PFSK-1 (cell line): ENCODE results near the gene MRPS7.

Experiments
- POLR2AphosphoS5 ChIP-seq: IDR thresholded peaks from 2 replicates; pipeline ENCODE4 v1.6.1; 2012; ENCODE audit warnings: low read depth, mild to moderate bottlenecking, control low read depth, low read length, moderate library complexity
- SIN3A ChIP-seq: IDR thresholded peaks from 2 replicates; pipeline ENCODE4 v1.6.1; 2012; ENCODE audit warnings: mild to moderate bottlenecking, low read length, moderate library complexity, borderline replicate concordance; ENCODE audit not compliant: insufficient read depth

DNA sequence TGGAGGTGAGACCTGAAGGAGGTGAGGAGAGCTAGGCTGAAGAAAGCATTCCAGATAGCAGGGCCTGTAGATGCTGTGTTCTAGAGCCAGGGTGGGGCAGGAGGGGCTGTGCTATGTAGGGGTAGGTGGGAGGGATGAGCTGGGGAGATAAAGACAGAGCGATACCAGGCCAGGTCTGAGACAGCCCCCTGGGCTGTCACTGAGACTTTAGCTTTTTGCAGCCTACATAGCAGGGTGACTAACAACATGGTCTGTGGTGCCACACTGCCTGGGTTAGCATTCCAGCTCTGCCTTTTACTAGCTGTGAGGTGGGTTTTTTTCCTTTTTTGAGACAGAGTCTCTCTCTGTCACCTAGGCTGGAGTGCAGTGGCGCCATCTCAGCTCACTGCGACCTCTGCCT lies 41.9 kb upstream of the MRPS7 start:
- TF ChIP-seq POLR2AphosphoS5, result no peak
- TF ChIP-seq SIN3A, result no peak
